NB4 (cell line): ENCODE data around the gene AGPAT1.

Experiments used
- POLR2A ChIP-seq: IDR thresholded peaks from 2 replicates; pipeline ENCODE4 v1.6.1; 2011; ENCODE audit warnings: mild to moderate bottlenecking; ENCODE audit not compliant: insufficient read length; ENCODE audit errors: extremely low read depth
- TF ChIP-seq, protein P1 (sequence below): IDR thresholded peaks from one replicate; pipeline ENCODE4 v1.5.1; 2012; ENCODE audit warnings: low read depth, low read length

DNA sequence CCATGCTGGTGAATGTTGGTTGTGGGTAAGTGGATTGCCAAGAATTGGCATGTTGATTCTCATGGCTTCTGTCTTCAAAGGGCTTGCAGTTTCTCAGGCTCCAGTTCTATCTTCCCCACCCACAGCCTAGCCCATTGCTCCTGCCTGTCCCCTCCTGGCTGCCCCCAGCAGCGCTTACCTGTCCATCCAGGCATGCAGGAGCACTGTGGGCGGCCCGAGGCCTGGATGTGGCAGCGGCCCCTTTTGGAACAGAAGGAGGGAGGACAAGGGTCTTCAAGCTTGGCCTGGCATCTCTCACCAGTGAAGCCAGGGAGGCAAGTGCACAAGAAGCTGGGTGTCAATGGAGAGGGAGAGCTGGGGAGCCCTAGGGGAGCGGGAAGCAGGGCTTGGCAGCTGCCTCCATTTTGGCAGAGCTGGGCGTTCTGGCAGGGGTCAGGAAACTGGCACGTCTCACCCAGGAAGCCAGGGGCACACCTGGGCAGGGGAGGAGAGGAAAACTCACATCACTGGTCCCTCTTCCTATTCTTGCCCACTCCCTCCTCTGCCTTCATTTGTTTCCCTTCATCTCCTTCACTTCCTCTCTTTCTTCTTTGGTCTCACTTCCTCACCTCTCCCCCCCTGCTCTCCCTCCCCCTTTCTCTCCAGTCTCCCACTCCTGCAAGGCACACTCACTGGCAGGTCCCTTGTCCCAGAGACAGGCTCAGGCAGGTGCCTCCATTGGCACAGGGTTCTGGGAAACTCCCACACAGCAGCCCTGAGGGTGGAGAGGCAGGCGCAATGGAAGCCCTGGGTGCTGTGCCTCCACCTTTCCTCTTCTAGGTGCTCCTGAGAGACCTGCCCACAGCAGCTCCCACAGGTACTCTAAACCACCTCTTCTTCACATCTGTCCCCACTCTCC is 46.7 kb upstream of the AGPAT1 start:
- TF ChIP-seq POLR2A = no peak
- TF ChIP-seq, protein P1, sequence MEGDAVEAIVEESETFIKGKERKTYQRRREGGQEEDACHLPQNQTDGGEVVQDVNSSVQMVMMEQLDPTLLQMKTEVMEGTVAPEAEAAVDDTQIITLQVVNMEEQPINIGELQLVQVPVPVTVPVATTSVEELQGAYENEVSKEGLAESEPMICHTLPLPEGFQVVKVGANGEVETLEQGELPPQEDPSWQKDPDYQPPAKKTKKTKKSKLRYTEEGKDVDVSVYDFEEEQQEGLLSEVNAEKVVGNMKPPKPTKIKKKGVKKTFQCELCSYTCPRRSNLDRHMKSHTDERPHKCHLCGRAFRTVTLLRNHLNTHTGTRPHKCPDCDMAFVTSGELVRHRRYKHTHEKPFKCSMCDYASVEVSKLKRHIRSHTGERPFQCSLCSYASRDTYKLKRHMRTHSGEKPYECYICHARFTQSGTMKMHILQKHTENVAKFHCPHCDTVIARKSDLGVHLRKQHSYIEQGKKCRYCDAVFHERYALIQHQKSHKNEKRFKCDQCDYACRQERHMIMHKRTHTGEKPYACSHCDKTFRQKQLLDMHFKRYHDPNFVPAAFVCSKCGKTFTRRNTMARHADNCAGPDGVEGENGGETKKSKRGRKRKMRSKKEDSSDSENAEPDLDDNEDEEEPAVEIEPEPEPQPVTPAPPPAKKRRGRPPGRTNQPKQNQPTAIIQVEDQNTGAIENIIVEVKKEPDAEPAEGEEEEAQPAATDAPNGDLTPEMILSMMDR = no peak
